Astrocyte of the hippocampus (primary cell): ENCODE results near the gene PIGN.
"Not testable (repeated sequence)": the region's sequence is repeated elsewhere in the genome, so short reads cannot be mapped to it uniquely, and the experiment has no call there.

Experiments
- DNase-seq: peaks from one replicate; pipeline ENCODE4 v3.0.0; 2011; ENCODE audit warnings: low read depth, low spot score

PIGN gene

GRCh38 chr18:62066102-62066818 lies 120.6 kb downstream of the PIGN start:
- DNase-seq: no peak

- no peak for DNase-seq
Observed at GRCh38 chr18:62064361-62064760, 122.5 kb downstream of the PIGN start.

GRCh38 chr18:62061821-62062478 lies 124.9 kb downstream of the PIGN start:
- peak; percentile 18 for DNase-seq

- DNase-seq: no peak
Observed at GRCh38 chr18:62060820-62061219, 126.0 kb downstream of the PIGN start.

GRCh38 chr18:62054929-62055498 lies 131.8 kb downstream of the PIGN start:
- no peak for DNase-seq

- DNase-seq: no peak
Observed at GRCh38 chr18:62048279-62048678, 138.6 kb downstream of the PIGN start.

GRCh38 chr18:62045316-62045715 lies 141.5 kb downstream of the PIGN start:
- DNase-seq: no peak

- DNase-seq: peak; percentile 23
Observed at GRCh38 chr18:62044490-62045000, 142.3 kb downstream of the PIGN start.

- peak; percentile 13 for DNase-seq
Observed at GRCh38 chr18:62037989-62038778, 148.7 kb downstream of the PIGN start.

- DNase-seq: no peak
Observed at GRCh38 chr18:62037012-62037742, 149.7 kb downstream of the PIGN start.

- DNase-seq: not testable (repeated sequence)
Observed at GRCh38 chr18:62034286-62034685, 152.6 kb downstream of the PIGN start.

GRCh38 chr18:62033756-62034155 lies 153.1 kb downstream of the PIGN start:
- DNase-seq: no peak

GRCh38 chr18:62033207-62033606 lies 153.6 kb downstream of the PIGN start:
- no peak for DNase-seq

GRCh38 chr18:62030091-62030985 lies 156.5 kb downstream of the PIGN start:
- DNase-seq: peak; percentile 11

- no peak for DNase-seq
Observed at GRCh38 chr18:62028715-62029114, 158.1 kb downstream of the PIGN start.

- DNase-seq: no peak
Observed at GRCh38 chr18:62027914-62028520, 158.8 kb downstream of the PIGN start.

- peak; percentile 89 for DNase-seq
Observed at GRCh38 chr18:62026586-62026985, 160.3 kb downstream of the PIGN start.

GRCh38 chr18:62024983-62025382 lies 161.9 kb downstream of the PIGN start:
- DNase-seq: no peak

- no peak for DNase-seq
Observed at GRCh38 chr18:62023536-62023935, 163.3 kb downstream of the PIGN start.

- DNase-seq: no peak
Observed at GRCh38 chr18:62018759-62019041, 168.2 kb downstream of the PIGN start.
